ENCODE results near the gene ARL2. TPM values are rescaled to one million over a fixed set of nuclear protein-coding genes. Genes with fewer than 3 reads are reported as not detected.
A peak's percentile ranks its signal among the peaks of the same experiment; 100 is the strongest.
"Not testable (repeated sequence)": the region's sequence is repeated elsewhere in the genome, so short reads cannot be mapped to it uniquely, and the experiment has no call there.

The ARL2 gene
- total RNA-seq, 1 donor from 2014 or later, result 47.6 TPM

- Histone ChIP-seq H3K27me3 (ENCODE audit: insufficient read depth, low read length) (no peaks in the 10 kb centered on the region), H3K27ac (ENCODE audit: low read depth, low read length) (no peak overlapping the region), H3K36me3 (ENCODE audit: insufficient read depth, low read length) (no peaks in the 10 kb centered on the region), H3K79me2 (ENCODE audit: insufficient read depth, low read length) (no peaks in the 10 kb centered on the region), H2AFZ (ENCODE audit: low read depth, low read length) (no peak overlapping the region), H3K4me3 (ENCODE audit: insufficient read depth, low read depth, low read length) (no peak overlapping the region), H4K20me1 (ENCODE audit: insufficient read depth, low read length) (no peaks in the 10 kb centered on the region), H3K9ac (ENCODE audit: low read length) (no peak overlapping the region), H3K9me3 (ENCODE audit: insufficient read depth, low read depth, low read length) (no peaks in the 10 kb centered on the region), H3K4me2 (ENCODE audit: low read length) (no peak overlapping the region), H3K4me1 (ENCODE audit: insufficient read depth, low read length) (peaks cover 12% of the 10 kb centered on the region)
- TF ChIP-seq, protein P1, sequence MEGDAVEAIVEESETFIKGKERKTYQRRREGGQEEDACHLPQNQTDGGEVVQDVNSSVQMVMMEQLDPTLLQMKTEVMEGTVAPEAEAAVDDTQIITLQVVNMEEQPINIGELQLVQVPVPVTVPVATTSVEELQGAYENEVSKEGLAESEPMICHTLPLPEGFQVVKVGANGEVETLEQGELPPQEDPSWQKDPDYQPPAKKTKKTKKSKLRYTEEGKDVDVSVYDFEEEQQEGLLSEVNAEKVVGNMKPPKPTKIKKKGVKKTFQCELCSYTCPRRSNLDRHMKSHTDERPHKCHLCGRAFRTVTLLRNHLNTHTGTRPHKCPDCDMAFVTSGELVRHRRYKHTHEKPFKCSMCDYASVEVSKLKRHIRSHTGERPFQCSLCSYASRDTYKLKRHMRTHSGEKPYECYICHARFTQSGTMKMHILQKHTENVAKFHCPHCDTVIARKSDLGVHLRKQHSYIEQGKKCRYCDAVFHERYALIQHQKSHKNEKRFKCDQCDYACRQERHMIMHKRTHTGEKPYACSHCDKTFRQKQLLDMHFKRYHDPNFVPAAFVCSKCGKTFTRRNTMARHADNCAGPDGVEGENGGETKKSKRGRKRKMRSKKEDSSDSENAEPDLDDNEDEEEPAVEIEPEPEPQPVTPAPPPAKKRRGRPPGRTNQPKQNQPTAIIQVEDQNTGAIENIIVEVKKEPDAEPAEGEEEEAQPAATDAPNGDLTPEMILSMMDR (IDR thresholded peaks at IDR 0.05; ENCODE audit: insufficient read depth, low read depth, low read length), result no peak
- no peak for TF ChIP-seq EZH2 (IDR thresholded peaks at IDR 0.05; ENCODE audit: insufficient read depth, low read length)
- Mint-ChIP-seq H3K4me3 (ENCODE audit: unreplicated experiment) (no peak overlapping the region), H3K4me1 (ENCODE audit: low read depth, unreplicated experiment) (peaks cover 13% of the 10 kb centered on the region), H3K9me3 (ENCODE audit: unreplicated experiment) (peaks cover 4% of the 10 kb centered on the region), H3K27ac (ENCODE audit: unreplicated experiment) (no peak overlapping the region), H3K36me3 (ENCODE audit: low read depth, unreplicated experiment) (no peaks in the 10 kb centered on the region), H3K27me3 (ENCODE audit: low read depth, unreplicated experiment) (peaks cover 16% of the 10 kb centered on the region)
- peak; percentile 18 for DNase-seq (ENCODE audit: low read depth)
- no peak for FAIRE-seq
Measured at GRCh38 chr11:65003282-65003681, 10.7 kb upstream of the ARL2 start.

DNA sequence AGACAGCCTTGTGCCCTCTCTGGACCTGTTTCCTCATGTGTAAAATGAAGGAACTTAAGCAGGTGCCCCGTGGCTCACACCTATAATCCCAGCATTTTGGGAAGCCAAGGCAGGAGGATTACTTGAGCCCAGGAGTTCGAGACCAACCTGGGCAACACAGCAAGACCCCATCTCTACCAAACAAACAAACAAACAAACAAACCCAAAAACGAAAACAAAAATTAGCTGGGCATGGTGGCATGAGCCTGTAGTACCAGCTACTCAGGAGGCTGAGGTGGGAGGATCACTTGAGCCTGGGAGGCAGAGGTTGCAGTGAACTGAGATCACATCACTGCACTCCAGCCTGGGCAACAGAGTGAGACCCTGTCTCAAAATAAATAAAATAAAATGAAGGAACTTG is 10.0 kb upstream of the ARL2 start:
- H3K9ac ChIP-seq (ENCODE audit: low read length); H3K36me3 ChIP-seq (ENCODE audit: insufficient read depth, low read length); H3K4me3 ChIP-seq (ENCODE audit: insufficient read depth, low read depth, low read length); FAIRE-seq; H2AFZ ChIP-seq (ENCODE audit: low read depth, low read length); H3K27ac Mint-ChIP-seq (ENCODE audit: unreplicated experiment); H3K9me3 ChIP-seq (ENCODE audit: insufficient read depth, low read depth, low read length); H3K79me2 ChIP-seq (ENCODE audit: insufficient read depth, low read length); H3K36me3 Mint-ChIP-seq (ENCODE audit: low read depth, unreplicated experiment); H3K27me3 ChIP-seq (ENCODE audit: insufficient read depth, low read length); H3K27ac ChIP-seq (ENCODE audit: low read depth, low read length); H3K9me3 Mint-ChIP-seq (ENCODE audit: unreplicated experiment); H4K20me1 ChIP-seq (ENCODE audit: insufficient read depth, low read length); H3K4me3 Mint-ChIP-seq (ENCODE audit: unreplicated experiment); H3K4me2 ChIP-seq (ENCODE audit: low read length); DNase-seq (ENCODE audit: low read depth): not testable (repeated sequence)
- Mint-ChIP-seq H3K27me3 (ENCODE audit: low read depth, unreplicated experiment) (peaks cover 13% of the 10 kb centered on the region), H3K4me1 (ENCODE audit: low read depth, unreplicated experiment) (peaks cover 10% of the 10 kb centered on the region)
- peaks cover 12% of the 10 kb centered on the region for H3K4me1 ChIP-seq (ENCODE audit: insufficient read depth, low read length)

GRCh38 chr11:65008016-65008415 is 5.9 kb upstream of the ARL2 start:
- Histone ChIP-seq H3K36me3 (ENCODE audit: insufficient read depth, low read length) (no peaks in the 10 kb centered on the region), H2AFZ (ENCODE audit: low read depth, low read length) (no peak overlapping the region), H3K4me3 (ENCODE audit: insufficient read depth, low read depth, low read length) (no peak overlapping the region), H3K9ac (ENCODE audit: low read length) (no peak overlapping the region), H3K79me2 (ENCODE audit: insufficient read depth, low read length) (no peaks in the 10 kb centered on the region), H4K20me1 (ENCODE audit: insufficient read depth, low read length) (no peaks in the 10 kb centered on the region), H3K9me3 (ENCODE audit: insufficient read depth, low read depth, low read length) (no peaks in the 10 kb centered on the region), H3K27me3 (ENCODE audit: insufficient read depth, low read length) (no peaks in the 10 kb centered on the region), H3K4me1 (ENCODE audit: insufficient read depth, low read length) (peaks cover 12% of the 10 kb centered on the region), H3K4me2 (ENCODE audit: low read length) (no peak overlapping the region), H3K27ac (ENCODE audit: low read depth, low read length) (peak overlapping the region; percentile 81)
- Mint-ChIP-seq H3K27ac (ENCODE audit: unreplicated experiment) (peak overlapping the region; percentile 26), H3K4me3 (ENCODE audit: unreplicated experiment) (no peak overlapping the region), H3K9me3 (ENCODE audit: unreplicated experiment) (no peaks in the 10 kb centered on the region), H3K4me1 (ENCODE audit: low read depth, unreplicated experiment) (peaks cover 12% of the 10 kb centered on the region), H3K36me3 (ENCODE audit: low read depth, unreplicated experiment) (no peaks in the 10 kb centered on the region), H3K27me3 (ENCODE audit: low read depth, unreplicated experiment) (peaks cover 9% of the 10 kb centered on the region)
- FAIRE-seq (no peak), DNase-seq (ENCODE audit: low read depth) (no peak)
- TF ChIP-seq, protein P1 (IDR thresholded peaks at IDR 0.05; ENCODE audit: insufficient read depth, low read depth, low read length), result no peak
- TF ChIP-seq EZH2 (IDR thresholded peaks at IDR 0.05; ENCODE audit: insufficient read depth, low read length), result no peak

Data from astrocyte (in vitro differentiated cells and primary cell).